Stimulated activated CD4-positive, alpha-beta T cell treated with anti-CD3 and anti-CD28 coated beads, Interleukin-15, amount 100 ng/mL, for 48 hours (primary cell): ENCODE measurements around the gene CCDC69.

ENCODE experiments used
- DNase-seq, 2 donors: peaks; one replicate each; pipeline ENCODE4 v3.0.0-alpha.2; 2020; ENCODE audit warnings: low read depth in 2 of 2

CCDC69 gene

DNA sequence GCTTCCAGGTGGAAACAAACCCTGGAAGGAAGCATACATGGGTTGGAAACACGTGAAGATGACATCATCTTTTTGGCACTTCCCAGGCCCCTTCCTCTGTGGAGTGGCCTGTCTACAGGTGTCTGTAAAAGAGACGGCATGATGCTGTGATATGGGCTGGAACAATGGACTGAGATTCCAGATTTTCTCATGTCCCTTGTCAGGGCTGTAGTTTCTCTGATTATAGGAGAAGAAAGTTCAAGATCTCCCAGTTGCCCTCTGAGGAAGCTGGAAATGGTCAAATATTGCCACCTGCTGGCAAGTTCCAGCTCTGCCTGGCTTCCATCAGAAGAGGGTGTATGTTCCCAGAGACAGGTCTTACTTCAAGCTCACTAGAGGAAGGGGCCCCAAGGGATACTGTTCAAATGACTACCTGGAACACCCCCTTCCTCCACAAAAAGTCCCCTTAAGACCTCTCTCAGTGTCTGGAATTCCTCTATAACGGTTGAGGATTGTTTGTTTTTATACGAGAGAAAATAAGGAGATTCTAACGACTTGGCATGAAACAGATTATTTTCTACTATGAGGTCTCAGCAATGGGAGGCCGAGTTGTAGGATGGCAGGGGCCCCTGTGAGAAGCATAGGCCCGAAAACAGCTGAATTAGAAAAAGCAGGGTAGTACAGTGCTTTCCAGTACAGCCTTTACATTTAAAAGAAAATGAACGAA lies 59.1 kb downstream of the CCDC69 start:
- DNase-seq = peak; percentile 51 to 78

GRCh38 chr5:151162776-151163175 lies 61.1 kb downstream of the CCDC69 start:
- no peak for DNase-seq

GRCh38 chr5:151159649-151160373 lies 64.1 kb downstream of the CCDC69 start:
- no peak for DNase-seq

GRCh38 chr5:151158287-151158661 lies 65.6 kb downstream of the CCDC69 start:
- DNase-seq = no peak

- peak; percentile 28 to 62 for DNase-seq
Measured at GRCh38 chr5:151157426-151158286, 66.2 kb downstream of the CCDC69 start, which contains the start of gene ANXA6. TSS of gene ANXA6 (minus strand) at chr5:151157779. CDS start at chr5:151147901, 9,878 bp downstream.

- no peak for DNase-seq
Measured at GRCh38 chr5:151156507-151157420, 67.1 kb downstream of the CCDC69 start.

GRCh38 chr5:151155775-151156506 lies 68.0 kb downstream of the CCDC69 start:
- DNase-seq = no peak

DNA sequence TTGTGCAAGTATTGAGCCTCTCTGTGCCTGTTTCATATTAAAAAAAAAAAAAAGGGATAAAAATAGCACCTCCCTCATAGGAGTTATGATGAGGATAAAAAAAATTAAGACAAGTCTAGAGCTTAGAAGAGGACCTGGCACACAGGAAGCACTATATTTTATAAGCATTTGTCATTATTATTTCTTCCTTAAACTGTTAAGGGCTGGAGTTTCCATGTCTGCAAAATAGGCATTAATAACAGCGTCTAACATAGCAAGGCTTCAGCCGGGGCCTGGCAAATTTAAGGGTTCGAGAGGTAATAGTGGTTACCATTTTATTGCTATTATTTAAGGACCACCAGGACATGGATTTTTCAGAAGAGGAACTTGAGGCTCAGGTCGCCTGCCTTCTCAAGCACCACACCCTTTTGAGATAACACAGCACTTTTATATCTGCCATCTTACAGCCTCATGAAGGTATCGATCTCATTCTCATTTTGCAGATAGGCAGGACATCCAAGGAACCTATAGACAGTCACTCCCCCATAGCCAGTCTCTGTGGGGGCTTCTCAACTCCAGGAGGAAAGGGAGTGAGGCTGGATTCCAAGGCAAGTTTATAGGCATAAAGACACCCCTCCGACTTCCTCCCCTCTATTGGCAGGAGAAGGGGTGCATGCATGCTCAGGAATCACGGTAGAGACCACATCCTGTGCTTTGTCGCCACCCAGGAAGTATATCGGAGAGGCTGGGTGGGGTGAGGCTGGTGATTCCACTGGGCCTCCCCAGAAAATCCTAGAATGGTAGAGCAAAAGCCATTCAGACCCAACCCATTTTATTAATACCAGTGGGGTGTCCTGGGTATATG lies 68.7 kb downstream of the CCDC69 start:
- no peak for DNase-seq

GRCh38 chr5:151153766-151154272 lies 70.1 kb downstream of the CCDC69 start:
- DNase-seq = no peak

GRCh38 chr5:151153300-151153699 lies 70.6 kb downstream of the CCDC69 start:
- no peak for DNase-seq

DNA sequence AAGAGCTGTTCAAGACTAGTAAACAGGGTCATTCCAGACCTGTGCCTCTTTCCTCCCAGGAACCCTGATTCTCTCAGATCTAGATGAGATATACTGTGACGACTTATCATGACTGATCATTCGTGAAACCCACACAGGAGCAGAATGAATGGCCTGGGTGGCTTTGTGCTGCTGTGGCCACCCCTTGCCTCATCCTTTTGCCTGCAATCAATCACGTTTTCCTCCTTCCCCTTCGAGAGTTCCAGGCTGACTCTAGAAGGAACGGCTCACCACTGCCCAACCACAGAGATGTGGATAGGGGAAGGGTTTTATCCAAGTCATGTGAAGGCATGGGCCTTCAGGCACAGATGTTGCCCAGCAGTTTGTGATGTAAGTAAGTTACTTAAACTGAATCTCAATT lies 72.1 kb downstream of the CCDC69 start:
- peak; percentile 59 to 70 for DNase-seq

- no peak for DNase-seq
Measured at GRCh38 chr5:151151263-151151660, 72.6 kb downstream of the CCDC69 start.

DNA sequence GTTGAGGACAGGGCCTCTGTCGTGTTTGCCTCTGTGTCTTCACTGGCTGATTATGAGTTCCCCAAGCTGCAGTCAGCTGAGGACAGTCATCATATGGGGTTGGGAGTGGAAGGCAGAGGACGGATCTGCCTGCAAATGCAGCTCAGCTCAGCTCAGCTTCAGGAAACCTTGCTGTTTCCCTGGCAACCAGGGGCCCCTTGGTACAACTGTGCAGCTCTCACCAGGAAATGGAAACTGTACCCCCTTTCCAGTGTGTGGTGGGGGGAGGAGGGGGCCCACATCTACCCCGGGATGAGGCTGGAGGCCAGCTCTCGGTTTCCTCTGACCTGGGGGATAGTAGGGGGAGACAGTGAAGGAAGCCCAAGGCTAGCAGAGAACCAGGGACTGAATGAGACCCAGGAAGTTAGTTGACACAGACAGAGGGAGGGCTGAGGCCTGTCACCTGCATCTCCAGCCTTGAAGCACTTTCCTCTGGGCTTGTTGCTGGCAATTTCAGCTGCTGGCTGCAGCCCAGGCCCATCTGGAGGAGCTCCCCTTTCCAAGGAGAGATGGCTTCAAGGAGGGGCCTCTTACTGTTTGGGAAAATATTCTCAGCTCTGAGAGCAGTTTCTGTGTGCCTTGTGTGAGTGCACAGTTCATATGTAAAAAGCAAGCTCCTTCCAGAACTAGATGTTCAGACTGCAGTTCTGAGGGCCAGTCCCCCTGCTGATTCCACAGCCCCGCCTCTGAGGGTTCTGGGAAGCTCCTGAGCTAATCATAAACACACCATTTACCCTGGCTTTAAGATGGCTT lies 73.2 kb downstream of the CCDC69 start:
- peak; percentile 55 to 61 for DNase-seq

DNA sequence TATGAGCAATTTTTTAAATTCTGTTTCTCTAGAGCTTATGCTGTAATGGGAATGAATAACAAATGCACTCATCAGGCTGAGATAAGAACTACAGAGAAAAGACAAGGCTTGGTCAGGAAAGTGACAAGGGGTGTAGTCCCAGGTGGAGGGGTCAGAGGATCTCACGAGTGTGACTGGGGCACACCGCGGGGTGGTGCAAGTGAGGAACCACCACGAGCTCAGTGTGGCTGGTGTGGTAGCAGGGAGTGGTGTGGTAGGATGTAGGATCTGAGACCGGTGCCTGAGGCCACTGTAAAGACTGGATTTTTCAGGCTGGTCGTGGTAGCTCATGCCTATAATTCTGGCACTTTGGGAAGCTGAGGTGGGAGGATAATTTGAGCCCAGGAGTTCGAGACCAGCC lies 75.3 kb downstream of the CCDC69 start:
- no peak for DNase-seq

DNA sequence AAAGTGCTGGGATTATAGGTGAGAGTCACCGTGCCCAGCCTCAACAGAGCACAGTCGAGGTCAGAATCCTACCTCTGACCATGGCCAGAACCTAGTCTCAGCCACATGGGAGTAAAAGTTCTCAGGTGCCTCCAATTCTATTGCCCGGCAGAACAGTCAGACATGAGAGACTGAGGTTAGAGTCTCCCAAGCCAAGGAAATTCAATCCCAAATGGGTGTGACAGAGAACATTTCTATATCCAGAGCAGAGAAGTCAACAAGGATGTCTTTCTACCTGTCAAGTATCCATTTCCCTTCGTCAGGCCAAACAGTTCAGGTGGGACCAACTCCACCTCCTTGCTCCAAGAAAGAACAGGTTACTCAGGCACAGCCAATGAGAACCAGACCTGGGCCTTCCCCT lies 76.9 kb downstream of the CCDC69 start:
- DNase-seq = no peak

GRCh38 chr5:151146061-151146460 lies 77.8 kb downstream of the CCDC69 start:
- DNase-seq = no peak

DNA sequence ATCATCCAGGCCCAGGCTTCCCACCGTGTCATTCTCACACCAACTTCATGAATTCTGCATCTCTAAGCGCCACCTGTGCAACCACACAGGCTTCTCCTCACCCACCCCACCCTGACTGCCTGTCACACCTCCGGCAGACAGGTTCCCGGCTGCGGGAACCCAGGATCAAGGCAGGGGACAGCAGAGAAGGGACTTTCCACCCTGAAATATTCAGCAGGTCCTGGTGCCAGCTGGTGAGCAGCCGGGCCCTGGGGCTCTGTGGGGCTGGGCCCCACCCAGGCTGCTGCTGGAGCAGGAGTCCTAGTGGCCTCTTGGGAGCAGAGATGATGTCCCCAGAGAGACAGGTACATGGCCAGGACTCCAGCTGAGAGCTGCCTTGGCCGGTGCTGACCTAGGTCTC lies 79.0 kb downstream of the CCDC69 start:
- DNase-seq = no peak

DNA sequence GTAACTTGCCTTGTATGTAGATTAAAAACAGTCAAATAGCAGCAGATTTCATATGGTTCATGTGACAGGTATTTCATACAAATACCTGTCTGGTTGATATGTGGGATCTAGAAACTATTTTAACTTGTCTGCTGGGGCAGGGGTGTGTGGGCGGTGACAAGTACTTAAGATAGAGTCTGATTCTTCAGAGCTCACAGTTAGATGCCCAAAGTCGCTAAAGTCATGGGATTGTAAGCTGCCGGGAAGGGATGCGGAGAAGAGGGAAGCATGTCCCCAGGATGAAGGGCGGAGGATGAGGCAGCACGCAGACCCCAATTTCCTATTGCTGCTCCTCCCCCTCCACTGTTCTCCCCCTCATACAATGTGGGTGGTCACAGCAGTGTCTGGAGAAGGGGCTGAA lies 79.6 kb downstream of the CCDC69 start:
- no peak for DNase-seq

- DNase-seq = no peak
Measured at GRCh38 chr5:151143645-151144044, 80.2 kb downstream of the CCDC69 start.
